HG02610 (cell line): ENCODE data around the gene SERPIND1.
"Not testable (repeated sequence)": the region's sequence is repeated elsewhere in the genome, so short reads cannot be mapped to it uniquely, and the experiment has no call there.

ENCODE experiments used
- ATAC-seq: cut with Tn5 transposase; IDR thresholded peaks from one replicate; pipeline ENCODE4 v1.9.1; 2021; ENCODE audit warnings: mild to moderate bottlenecking, moderate library complexity; ENCODE audit not compliant: unreplicated experiment

The SERPIND1 gene

GRCh38 chr22:20746431-20747189, 27.3 kb upstream of the SERPIND1 start:
- no peak for ATAC-seq

DNA sequence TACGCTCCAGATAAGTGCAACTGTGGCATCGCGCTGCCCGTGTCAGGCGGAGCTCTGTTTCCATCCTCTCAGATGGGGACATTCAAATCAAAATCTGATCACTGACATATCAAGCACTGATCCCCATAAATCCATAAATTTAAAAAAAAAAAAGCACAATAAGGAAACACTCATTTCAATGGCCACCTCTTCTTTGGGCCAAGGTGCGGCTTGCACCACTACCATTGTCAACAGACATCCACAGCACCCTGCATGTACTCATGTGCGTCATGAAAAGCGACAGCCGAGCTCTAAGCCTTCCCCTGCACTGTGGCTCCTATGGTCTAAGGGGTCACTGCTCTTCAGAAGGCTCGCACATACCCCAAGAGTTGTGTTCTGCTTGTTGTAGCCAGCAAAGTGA, 26.7 kb upstream of the SERPIND1 start:
- ATAC-seq, result no peak

DNA sequence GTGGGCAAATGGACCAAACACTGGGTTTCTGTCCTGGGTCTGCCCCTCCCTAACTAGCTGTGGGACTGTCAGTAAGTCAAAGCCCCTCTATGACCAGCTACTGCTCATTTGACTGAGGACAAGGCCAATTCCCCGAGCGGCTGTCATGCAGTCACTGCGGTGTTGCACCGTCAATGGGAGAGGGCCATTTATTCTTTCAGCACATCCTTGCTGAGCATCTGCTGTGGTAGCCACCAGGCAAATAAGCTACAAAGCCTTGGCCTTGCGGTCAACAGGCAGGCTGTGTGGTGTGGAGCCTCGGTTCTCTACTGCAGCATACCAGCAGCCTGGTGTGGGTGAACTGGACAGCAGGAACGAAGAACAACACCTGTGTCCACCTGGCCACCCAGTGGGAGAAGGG, 25.8 kb upstream of the SERPIND1 start:
- ATAC-seq, result no peak

GRCh38 chr22:20748731-20749428, 25.0 kb upstream of the SERPIND1 start:
- ATAC-seq, result peak; percentile 54

GRCh38 chr22:20749453-20749852, 24.5 kb upstream of the SERPIND1 start:
- no peak for ATAC-seq

GRCh38 chr22:20750461-20751184, 23.3 kb upstream of the SERPIND1 start:
- ATAC-seq, result peak; percentile 52

GRCh38 chr22:20751185-20751851, 22.6 kb upstream of the SERPIND1 start:
- no peak for ATAC-seq

DNA sequence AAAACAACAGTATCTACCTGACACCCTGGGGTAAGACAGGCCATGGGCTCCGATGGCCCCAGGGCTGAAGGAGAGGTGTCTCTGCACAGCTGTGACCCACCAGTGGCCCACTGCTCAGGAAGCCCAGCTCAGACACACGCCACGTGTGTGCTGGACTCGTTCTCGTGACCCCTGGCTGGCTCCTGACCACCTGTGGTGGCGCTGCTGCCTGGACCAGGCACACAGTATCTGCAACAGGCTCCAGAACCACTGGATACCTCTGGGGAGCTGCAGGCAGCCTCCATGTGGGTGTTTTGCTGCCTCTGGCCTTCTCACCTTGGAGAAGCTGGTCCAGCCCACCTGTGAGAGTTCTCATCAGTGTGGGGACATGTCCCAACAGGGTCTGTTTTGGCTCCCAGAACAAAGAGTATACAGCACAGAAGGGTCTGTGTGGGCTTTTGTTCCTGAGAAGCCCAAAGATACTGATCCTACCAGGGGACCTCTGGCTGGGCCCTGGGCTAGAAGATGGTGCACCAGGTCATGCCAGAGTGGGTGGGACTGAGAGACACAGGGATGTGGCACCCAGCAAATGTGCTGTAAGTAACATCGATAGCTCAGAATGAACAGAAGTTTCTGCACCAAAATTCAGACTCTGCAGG, 21.7 kb upstream of the SERPIND1 start:
- ATAC-seq, result no peak

DNA sequence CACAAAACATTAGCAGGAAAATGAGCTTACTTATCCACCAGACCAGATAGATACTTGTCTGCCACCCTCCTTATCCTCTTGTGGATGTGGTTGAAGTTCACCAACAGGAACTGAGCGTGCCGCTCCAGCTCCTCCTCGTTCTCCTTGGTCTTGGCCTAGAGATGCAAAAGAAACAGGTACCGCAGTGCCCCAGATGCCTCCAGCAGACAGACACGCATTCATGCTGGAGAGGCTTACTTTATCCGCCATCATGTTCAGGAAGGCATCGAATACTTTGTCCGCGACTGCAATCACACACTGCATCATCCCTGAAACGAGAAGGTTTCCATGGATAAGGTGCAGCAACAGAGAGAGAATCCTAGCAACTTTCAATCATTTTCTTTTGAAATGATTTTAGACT, 21.0 kb upstream of the SERPIND1 start:
- ATAC-seq, result no peak

- no peak for ATAC-seq
Measured at GRCh38 chr22:20756846-20757245, 17.1 kb upstream of the SERPIND1 start.

- ATAC-seq, result no peak
Measured at GRCh38 chr22:20758688-20759087, 15.2 kb upstream of the SERPIND1 start.

DNA sequence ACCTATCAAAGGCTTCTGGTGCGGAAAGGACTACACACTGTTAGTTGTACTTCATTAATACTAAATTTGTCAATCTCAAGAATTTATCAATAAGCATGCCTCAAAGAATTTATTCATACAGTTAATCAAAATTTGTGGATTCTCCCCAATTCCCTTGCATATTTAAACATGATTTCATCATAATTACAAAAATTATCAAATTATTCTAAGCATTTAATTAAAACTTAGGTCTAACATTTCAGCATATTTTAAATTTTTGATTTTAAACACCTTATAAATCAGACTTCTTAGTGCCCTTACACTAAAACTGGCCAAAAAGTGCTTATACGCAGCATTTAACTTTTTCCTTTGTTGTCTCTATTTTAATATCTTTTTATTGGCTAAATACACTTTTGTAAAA, 13.8 kb upstream of the SERPIND1 start:
- no peak for ATAC-seq

GRCh38 chr22:20761536-20761935, 12.4 kb upstream of the SERPIND1 start:
- ATAC-seq, result no peak

DNA sequence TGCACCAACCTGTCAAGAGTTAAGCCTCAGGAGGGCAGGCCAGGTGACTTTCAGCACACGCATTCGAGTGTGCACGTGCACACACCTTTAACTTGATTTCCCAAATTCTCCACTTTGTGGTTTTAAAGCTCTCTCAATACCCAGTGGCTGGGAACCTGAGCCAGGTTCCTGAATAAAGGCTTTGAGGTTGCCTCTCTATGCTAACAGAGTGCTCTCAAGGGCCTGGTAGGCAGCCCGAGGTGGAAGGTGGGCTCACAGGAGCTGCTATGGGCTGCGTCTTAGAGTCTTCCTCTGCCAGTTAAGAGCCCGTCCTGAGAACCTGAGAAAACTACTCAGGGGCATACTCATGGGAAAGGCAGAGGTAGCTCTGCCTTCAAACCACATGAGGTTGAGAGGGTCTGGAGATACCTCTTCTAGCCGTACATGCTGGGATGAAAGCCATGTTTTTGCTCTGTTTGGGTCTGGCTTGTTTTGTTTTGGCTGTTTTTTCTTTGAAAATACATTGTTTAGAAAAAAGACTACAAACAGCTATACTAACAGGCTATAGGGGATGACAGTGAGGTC, 11.6 kb upstream of the SERPIND1 start:
- no peak for ATAC-seq

DNA sequence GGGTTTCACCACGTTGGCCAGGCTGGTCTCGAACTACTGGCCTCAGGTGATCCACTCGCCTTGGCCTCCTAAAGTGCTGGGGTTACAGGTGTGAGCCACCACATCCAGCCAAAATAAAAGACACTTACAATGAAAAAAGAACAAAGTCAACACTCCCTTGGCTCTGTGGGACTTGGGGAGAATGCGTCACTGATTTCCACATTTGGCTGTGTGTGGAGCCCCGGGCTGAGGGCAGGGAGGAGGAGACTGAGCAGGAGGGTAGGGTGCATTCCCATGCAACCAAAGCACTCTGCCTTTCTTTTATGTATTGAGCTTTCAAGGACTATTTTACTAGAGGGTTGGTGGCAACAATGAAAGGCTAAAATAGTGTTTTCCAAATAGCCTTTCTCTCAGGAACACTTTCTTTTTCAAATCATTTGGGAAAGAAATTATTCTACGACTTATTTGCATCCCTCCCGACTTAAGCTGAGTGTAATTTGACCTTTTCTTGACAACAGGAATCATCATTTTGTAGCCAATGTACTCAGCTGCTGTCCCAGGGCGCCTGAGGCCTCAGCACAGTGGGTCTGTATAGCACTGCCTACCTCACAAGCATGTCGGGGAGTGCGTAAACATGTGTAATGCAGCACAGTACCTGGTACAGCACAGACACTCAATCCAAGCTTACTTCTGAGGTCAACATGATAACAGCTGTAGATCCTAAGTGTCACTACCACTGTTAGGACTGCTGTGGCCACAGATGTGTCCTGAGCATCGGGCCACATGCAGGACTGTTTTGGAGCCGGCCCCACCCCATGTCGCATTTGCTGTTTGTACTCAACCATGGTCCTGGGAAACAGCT, 10.1 kb upstream of the SERPIND1 start:
- no peak for ATAC-seq

GRCh38 chr22:20764471-20764720, 9.5 kb upstream of the SERPIND1 start:
- no peak for ATAC-seq

DNA sequence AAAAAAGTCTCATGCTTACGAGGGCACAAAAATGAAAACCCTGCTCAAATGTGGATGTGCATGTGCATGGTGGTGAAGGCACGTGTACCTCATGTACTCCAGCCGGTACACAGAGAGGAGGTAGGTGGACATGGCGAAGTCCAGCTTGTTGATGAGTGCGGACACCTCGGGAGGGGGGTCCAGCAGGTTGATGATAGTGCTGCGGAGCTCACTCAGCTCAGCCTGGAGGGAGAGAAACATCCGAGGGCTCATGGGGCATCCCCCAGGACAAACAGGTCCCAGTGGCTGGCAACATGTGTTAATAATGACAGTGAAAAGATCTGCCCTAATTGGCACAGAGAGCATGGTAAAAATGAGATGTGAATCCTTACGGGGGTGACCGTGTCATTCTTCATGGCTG, 9.2 kb upstream of the SERPIND1 start:
- no peak for ATAC-seq

DNA sequence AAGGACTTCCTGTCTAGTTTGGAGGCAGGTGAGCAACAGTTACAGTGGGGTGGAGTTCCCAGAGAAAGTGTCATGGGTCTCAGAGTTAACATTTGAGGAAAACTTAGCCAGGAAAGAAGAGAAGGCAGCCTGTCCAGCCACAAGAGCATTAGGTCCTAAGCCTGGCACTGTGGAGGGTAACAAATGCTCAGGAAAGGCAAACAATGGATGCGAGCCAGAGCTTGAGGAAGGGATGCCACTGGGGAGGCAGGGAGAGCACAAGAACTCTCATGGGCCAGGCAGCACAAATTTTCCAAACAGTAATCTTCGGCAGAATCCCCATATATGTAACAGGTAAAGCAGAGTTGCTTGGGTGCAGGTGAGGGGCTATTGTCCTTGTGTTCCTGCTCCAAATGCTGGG, 8.0 kb upstream of the SERPIND1 start:
- no peak for ATAC-seq

- no peak for ATAC-seq
Measured at GRCh38 chr22:20766530-20766929, 7.4 kb upstream of the SERPIND1 start.

GRCh38 chr22:20769496-20769826, 4.5 kb upstream of the SERPIND1 start:
- ATAC-seq, result not testable (repeated sequence)
